ENCODE measurements around the gene MTMR10.

Gene MTMR10

DNA sequence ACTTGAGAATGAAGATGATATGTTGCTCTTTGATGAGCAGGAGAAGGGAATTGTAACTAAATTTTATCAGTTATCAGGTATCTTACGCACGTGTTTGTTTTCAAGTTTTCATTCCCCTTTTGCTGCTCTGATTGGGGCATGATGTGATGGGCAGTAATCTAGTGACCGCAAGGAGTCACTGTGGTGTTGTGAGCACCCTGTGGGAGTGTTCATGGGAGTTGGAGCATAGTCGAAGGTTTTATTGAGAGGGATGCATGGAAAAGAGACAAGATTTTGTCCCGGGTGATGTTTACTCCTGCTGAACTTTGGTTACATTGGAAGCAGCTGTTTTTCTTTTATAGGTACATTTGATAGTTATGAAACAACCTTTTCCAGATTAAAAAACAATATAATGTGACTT lies 85.6 kb downstream of the MTMR10 start:
- TF ChIP-seq, protein P1, sequence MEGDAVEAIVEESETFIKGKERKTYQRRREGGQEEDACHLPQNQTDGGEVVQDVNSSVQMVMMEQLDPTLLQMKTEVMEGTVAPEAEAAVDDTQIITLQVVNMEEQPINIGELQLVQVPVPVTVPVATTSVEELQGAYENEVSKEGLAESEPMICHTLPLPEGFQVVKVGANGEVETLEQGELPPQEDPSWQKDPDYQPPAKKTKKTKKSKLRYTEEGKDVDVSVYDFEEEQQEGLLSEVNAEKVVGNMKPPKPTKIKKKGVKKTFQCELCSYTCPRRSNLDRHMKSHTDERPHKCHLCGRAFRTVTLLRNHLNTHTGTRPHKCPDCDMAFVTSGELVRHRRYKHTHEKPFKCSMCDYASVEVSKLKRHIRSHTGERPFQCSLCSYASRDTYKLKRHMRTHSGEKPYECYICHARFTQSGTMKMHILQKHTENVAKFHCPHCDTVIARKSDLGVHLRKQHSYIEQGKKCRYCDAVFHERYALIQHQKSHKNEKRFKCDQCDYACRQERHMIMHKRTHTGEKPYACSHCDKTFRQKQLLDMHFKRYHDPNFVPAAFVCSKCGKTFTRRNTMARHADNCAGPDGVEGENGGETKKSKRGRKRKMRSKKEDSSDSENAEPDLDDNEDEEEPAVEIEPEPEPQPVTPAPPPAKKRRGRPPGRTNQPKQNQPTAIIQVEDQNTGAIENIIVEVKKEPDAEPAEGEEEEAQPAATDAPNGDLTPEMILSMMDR (IDR thresholded peaks at IDR 0.05; ENCODE audit: insufficient read depth, low read length, missing control alignments): no peak
- DNase-seq (ENCODE audit: low read depth, low spot score): no peak
- ChIA-PET CTCF (no interaction called here), POLR2A (no interaction called here)
- H3K4me3 ChIP-seq (ENCODE audit: low read depth, low read length): no peak overlapping the region

DNA sequence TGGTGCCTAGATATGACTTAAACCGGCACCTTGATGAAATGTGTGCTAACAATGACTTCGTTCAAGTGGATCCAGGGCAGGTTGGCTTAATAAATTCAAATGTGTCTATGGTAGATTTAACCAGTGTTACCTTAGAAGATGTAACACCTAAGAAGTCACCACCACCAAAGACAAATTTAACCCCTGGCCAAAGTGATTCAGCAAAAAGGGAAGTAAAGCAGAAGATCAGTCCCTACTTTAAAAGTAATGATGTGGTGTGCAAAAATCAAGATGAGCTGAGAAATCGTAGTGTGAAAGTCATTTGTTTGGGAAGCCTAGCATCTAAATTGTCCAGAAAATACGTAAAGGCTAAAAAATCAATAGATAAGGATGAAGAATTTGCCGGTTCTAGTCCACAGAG lies 86.6 kb downstream of the MTMR10 start:
- CTCF ChIA-PET: interaction anchor here (0.6 to 0.7 kb wide), 2 partner anchors 174 to 223 kb away, joined by 3 read pairs; no protein-coding TSS in a partner anchor
- peak overlapping the region; percentile 18 for H3K4me3 ChIP-seq (ENCODE audit: low read depth, low read length)
- POLR2A ChIA-PET: no interaction called here
- no peak for DNase-seq (ENCODE audit: low read depth, low spot score)
- TF ChIP-seq, protein P1 (IDR thresholded peaks at IDR 0.05; ENCODE audit: insufficient read depth, low read length, missing control alignments): no peak

DNA sequence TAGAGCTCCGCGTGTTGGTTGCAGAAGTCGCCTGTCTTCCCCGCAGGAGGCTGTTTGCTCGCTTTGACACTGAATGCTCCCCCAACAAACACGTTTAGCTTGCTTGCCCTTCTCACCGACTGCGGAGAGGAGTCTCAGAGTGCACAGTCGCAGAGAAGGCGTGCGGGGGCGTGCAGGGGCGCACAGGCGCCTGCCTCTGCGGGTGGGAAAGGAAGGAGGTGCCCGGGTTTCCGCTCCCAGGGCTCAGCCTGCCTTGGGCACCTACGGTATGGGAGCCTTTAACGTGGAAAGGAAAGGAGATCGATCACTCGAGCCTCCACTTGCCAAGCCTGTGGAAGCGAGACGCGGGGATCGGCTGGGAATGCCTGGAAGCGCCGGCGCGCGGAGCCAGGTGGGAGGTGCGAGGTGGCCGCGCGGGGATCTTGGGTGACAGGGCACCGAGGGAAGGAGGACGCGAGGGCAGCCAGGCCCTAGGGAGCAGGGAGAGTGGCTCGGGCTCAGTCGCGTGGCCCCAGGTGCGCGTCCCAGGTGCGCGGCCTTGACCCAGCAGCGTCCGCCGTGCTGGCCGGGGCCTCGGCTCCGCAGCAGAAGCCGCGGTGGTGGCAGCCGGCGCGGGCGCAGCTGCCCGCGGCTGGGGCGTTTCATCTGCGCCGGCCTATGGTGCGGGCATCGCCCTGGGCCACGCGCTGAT lies 87.8 kb downstream of the MTMR10 start, which contains the start of gene FAN1:
FAN1 (plus strand) TSS at position 419 of the 691 bp plus-strand sequence. CDS start 749 bp downstream, outside the sequence.
- DNase-seq (ENCODE audit: low read depth, low spot score): peak; percentile 23
- CTCF ChIA-PET: interaction anchor here (0.9 to 1.8 kb wide), 4 partner anchors 9 to 587 kb away, joined by 3 to 10 read pairs (median 3); no protein-coding TSS in a partner anchor
- H3K4me3 ChIP-seq (ENCODE audit: low read depth, low read length): peak within 1 kb of the TSS; percentile 89
- POLR2A ChIA-PET: interaction anchor here (0.8 to 1.5 kb wide), 2 partner anchors 10 to 43 kb away, joined by 3 to 5 read pairs; no protein-coding TSS in a partner anchor
- TF ChIP-seq, protein P1 (IDR thresholded peaks at IDR 0.05; ENCODE audit: insufficient read depth, low read length, missing control alignments): no peak

DNA sequence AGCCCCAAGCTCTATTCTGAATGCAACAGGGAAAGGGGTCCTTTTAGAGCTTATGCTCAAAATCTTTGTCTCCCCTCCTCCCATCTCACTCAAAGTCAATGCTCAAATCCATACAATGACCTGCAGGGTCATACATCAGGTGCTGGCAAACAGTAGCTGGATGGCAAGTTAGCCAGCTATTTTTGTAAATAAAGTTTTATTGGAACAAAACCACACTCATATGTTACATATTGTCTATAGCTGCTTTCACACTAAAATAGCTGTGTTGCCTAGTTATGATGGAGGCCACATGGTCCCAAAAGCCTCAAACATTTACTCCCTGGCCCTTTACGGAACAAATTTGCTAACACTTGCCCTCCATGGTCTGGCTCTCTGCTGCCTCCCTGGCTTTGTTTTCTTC lies 89.5 kb downstream of the MTMR10 start:
- CTCF ChIA-PET: no interaction called here
- no peak for DNase-seq (ENCODE audit: low read depth, low spot score)
- TF ChIP-seq, protein P1 (IDR thresholded peaks at IDR 0.05; ENCODE audit: insufficient read depth, low read length, missing control alignments): no peak
- POLR2A ChIA-PET: no interaction called here
- no peak overlapping the region for H3K4me3 ChIP-seq (ENCODE audit: low read depth, low read length)

DNA sequence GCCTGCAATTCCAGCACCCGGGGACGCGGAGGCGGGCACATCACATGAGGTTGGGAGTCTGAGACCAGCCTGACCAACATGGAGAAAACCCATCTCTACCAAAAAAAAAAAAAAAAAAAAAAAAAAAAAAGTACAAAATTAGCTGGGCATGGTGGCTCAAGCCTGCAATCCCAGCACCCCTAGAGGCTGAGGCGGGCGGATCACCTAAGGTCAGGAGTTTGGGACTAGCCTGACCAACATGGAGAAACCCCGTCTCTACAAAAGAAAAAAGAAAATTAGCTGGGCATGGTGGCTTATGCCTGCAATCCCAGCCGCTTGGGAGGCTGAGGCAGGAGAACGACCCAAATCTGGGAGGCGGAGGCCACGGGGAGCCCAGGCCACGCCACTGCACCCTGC lies 95.2 kb downstream of the MTMR10 start:
- TF ChIP-seq, protein P1 (IDR thresholded peaks at IDR 0.05; ENCODE audit: insufficient read depth, low read length, missing control alignments): no peak
- H3K4me3 ChIP-seq (ENCODE audit: low read depth, low read length): no peak overlapping the region
- POLR2A ChIA-PET: no interaction called here
- DNase-seq (ENCODE audit: low read depth, low spot score): no peak
- CTCF ChIA-PET: interaction anchor here (1.3 kb wide), 1 partner anchor 233 kb away, joined by 5 read pairs; no protein-coding TSS in a partner anchor

DNA sequence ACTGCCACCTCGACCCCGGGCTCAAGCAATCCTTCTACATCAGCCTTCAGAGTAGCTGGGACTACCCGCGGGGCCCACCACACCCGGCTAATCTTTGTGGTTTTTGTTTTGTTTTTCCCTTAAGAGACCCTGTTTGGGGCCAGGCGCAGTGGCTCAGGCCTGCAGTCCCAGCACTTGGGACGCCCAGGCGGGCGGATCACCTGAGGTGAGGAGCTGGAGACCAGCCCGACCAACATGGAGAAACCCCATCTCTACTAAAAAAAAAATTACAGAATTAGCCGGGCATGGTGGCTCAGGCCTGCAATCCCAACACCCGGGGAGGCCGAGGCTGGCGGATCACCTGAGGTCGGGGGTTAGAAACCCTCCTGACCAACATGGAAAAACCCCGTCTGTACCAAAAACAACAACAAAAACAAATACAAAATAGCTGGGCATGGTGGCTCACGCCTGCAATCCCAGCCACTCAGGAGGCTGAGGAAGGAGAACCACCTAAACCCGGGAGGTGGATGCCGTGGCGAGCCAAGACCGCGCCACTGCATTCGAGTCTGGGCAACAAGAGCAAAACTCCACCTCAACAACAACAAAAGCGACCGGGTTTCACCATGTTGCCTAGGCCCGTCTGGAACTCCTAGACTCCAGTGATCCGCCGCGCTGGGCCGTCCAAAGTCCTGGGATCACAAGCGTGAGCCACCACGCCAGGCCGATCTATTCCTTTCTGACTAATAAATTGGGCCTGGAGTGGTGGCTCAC lies 95.8 kb downstream of the MTMR10 start:
- H3K4me3 ChIP-seq (ENCODE audit: low read depth, low read length): no peak overlapping the region
- ChIA-PET POLR2A (no interaction called here), CTCF (interaction anchor here (1.3 to 2.0 kb wide), 2 partner anchors 36 to 233 kb away, joined by 5 to 6 read pairs; no protein-coding TSS in a partner anchor)
- TF ChIP-seq, protein P1 (IDR thresholded peaks at IDR 0.05; ENCODE audit: insufficient read depth, low read length, missing control alignments): no peak
- no peak for DNase-seq (ENCODE audit: low read depth, low spot score)

Data from AG04449 (cell line).